HG02973 (cell line): ENCODE results near the gene MRTO4.
"Not testable (repeated sequence)": the region's sequence is repeated elsewhere in the genome, so short reads cannot be mapped to it uniquely, and the experiment has no call there.

ENCODE experiments used
- ATAC-seq: cut with Tn5 transposase; IDR thresholded peaks from one replicate; pipeline ENCODE4 v1.9.1; 2021; ENCODE audit warnings: moderate library complexity; ENCODE audit not compliant: unreplicated experiment

MRTO4 gene

DNA sequence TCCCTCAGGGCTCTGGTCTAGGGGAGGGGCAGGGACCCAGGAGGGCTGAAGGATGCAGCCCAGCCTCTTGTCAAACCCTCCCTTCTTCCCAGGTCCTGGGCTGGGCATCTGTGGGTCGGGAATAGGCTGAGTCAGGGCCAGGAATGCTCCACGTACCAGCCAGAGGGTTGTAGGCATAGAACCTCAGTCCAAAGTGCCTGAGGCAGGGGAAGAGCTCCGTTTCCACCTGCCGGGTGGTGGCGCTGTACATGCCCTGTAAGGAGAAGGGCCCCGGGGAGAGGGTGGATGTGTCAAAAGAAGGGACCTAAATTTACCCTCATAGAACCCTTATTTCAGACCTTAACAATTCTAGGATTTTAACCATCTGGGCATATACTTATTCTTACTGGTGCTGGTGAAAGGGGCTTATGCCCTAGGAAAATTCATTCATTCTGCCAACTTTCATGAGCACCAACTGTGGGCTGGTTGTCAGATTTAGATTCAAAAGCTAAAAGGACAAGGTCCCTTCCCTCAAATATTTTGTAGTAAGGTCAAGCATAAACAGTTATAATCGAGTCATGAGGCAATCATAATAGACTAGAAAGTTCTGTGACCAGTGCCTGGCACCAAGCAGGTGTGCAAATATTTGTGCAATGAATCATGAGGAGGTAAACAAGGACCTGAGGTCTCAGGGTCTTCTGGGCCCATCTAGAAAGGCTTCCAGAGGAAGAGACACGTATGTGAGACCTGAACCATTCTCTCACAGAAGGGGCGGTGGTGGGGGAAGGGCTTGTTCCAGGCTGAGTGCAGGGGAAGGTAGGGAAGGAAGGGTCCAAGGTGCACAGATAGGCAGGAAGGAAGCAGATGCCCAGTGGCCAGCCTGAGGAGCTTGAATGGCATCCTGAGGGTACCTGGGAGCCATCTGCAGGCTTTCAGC lies 18.1 kb downstream of the MRTO4 start:
- ATAC-seq, result not testable (repeated sequence)

DNA sequence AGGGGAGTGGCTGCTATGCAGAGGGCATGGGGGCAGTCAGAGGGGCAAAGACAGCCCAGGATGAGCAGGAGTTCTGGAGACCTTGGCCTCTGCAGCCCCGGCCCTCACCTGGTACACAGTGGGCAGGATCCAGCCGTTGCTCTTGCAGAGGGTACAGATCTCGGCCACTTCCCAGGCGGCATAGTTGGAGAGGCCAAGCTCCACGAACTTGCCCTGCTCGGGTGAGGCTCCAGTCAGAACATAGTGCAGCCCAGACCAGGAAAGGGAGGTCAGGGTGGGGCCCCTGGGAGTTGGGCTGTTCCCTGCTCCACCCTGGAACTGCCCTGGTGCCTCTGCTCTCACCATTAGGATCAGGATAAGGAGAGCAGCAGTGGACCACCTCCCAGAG lies 18.7 kb downstream of the MRTO4 start:
- not testable (repeated sequence) for ATAC-seq

DNA sequence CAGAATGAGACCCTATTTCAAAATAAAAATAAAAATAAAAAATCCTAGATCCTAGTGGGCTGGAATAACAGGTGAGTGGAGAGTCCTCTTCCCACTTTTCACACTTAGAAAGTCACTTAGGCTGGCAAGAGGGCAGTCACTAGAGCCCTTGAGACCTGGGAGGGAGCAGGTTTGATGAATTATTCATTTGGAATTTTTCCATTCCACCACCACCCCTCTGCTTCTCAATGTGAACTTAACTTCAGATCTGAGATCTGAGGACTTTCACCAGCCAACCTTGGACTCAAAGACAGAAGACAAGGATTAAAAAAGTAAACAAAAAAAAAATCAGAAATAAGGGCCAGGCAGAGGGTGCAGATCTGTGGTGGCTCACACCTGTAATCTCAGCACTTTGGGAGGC lies 20.5 kb downstream of the MRTO4 start:
- no peak for ATAC-seq

DNA sequence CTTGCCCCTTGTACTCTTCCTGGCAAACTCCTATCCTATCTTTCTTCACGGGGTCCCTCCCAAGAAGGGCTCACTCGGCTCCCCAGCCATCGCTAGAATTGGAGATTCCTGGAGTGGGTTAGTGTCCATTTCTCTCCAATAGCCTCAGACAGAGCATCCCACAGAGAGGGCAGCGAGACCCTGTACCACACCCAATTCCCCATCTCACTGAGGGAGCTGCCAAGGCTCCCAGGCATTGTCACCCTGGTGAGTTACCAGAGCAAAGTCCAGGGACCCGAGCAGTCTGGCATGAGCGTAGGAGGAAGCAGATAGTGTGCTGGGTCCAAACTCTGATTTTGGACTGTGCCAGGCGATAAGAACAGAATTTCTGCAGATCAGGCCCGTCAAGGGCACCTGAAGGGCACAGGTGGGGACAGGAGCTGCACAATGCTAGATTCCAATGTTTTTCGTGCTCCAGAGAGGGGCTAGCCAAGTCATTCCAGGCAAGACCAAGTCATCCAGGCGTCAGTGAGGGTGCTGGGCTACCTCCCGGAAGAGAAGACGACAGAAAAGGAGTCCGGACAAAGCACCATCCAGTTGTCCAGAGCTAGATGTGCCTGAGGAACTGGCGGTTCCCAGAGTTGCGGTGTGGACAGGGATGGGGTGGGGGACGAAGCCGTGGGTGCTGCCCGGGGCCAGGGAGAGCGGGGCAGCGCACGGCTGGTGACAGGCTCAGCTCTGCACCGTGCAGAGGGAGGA lies 21.7 kb downstream of the MRTO4 start:
- ATAC-seq, result no peak

DNA sequence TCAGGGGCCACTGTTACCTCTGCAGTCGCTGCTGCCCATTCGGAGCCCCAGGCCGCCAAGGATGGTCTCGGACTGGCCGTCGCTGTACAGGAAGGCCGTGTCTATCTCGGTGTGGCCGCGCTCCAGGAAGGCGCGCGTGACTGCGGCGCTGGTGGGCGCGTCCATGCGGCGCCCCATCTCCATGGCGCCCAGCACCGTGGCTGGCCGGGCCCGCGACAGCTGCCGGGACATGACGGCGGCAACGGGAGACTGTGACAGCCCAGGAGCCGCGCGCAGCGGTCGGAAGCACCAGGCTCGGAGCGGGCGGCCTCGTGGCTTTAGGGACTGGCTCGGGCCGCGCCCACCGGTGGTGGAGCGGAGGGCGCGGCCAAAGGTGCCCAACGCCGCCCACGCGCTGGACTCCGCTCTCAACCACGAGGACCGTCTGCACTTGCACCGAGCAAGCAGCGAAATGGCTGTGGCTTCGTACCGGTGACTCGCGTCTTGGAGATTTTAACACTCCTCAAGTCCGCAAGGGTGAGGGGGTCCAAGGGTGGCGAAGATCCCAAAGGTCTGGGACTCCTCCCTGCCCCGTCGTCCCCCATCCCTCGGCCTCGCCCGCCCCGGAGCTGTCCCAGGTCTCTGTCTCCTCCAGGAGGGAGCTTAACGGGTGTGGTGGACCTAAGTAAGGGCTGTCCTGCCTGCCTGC lies 22.4 kb downstream of the MRTO4 start:
- ATAC-seq, result not testable (repeated sequence)

DNA sequence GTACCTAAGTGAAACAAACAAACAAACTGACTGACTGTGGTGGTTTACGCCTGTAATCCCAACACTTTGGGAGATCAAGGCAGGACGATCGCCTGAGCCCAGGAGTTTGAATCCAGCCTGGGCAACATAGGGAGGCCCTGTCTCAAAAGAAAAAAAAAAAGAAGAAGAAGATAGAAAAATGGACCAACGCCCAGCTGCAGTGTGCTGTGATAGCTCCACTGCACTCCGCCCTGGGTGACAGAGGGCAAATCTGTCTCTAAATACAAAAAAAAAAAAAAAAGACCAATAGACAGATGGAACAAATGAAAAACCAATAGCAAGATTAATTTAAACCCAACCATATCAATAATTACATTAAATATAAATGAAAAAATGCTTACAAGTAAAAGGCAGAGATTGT lies 23.0 kb downstream of the MRTO4 start:
- ATAC-seq, result no peak

DNA sequence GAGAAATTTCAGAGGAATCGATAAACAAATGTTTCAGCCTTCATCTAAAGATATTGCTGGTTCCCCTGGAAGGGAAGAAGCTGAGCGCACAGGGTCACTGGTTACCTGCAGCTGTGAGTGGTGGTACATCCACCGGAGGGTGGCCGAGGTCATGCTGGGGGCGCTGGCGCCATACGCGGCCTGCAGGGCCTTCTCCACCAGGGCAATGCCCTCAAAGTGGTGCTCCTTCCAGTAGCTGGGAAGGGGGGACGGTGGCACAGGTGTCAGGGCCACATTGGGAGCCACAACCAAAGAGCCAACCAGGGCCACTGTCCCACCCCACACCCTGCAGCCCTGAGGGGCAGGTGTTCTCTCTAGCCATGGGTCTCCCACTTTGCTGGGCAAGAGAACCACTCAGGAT lies 32.3 kb downstream of the MRTO4 start:
- ATAC-seq, result no peak

DNA sequence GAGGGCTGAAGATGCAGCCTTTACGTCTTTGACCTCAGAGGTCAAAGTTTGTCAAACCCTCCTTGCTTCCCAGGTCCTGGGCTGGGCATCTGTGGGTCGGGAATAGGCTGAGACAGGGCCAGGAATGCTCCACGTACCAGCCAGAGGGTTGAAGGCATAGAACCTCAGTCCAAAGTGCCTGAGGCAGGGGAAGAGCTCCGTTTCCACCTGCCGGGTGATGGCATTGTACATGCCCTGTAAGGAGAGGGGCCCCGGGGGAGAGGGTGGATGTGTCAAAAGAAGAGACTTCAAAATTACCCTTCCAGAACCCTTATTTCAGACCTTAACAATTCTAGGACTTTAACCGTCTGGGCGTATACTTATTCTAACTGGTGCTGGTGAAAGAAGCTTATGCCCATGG lies 33.3 kb downstream of the MRTO4 start:
- no peak for ATAC-seq

DNA sequence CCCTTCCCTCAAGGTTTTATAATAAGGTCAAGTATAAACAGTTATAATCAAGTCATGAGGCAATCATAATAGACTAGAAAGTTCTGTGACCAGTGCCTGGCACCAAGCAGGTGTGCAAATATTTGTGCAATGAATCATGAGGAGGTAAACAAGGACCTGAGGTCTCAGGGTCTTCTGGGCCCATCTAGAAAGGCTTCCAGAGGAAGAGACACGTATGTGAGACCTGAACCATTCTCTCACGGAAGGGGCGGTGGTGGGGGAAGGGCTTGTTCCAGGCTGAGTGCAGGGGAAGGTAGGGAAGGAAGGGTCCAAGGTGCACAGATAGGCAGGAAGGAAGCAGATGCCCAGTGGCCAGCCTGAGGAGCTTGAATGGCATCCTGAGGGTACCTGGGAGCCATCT lies 33.8 kb downstream of the MRTO4 start:
- not testable (repeated sequence) for ATAC-seq

DNA sequence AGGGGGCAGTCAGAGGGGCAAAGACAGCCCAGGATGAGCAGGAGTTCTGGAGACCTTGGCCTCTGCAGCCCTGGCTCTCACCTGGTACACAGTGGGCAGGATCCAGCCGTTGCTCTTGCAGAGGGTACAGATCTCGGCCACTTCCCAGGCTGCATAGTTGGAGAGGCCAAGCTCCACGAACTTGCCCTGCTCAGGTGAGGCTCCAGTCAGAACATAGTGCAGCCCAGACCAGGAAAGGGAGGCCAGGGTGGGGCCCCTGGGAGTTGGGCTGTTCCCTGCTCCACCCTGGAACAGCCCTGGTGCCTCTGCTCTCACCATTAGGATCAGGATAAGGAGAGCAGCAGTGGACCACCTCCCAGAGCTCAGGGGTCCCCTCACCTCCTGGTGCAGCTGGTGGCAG lies 34.2 kb downstream of the MRTO4 start:
- ATAC-seq, result not testable (repeated sequence)

DNA sequence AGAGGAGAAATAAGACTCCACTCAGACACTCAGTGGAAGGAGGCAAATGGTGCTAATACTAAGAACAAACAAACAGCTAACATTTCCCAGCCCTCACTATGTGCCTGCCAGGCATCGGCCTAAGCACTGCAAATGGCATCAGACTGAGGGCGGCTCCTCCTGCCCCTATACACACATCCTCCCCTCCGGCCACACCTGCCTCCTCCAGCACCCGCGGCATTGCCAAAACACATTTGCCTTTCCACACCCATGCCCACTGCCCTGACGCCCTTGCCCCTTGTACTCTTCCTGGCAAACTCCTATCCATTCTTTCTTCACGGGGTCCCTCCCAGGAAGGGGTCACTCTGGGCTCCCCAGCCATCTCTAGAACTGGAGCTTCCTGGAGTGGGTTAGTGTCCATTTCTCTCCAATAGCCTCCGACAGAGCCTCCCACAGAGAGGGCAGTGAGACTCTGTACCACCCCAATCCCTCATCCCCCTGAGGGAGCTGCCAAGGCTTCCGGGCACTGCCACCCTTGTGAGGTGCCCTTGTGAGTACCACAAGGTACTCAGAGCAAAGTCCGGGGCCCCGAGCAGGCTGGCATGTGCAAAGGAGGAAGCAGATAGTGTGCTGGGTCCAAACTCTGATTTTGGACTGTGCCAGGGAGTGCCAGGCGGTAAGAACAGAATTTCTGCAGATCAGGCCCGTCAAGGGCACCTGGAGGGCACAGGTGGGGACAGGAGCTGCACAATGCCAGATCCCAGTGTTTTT lies 36.0 kb downstream of the MRTO4 start:
- no peak for ATAC-seq

DNA sequence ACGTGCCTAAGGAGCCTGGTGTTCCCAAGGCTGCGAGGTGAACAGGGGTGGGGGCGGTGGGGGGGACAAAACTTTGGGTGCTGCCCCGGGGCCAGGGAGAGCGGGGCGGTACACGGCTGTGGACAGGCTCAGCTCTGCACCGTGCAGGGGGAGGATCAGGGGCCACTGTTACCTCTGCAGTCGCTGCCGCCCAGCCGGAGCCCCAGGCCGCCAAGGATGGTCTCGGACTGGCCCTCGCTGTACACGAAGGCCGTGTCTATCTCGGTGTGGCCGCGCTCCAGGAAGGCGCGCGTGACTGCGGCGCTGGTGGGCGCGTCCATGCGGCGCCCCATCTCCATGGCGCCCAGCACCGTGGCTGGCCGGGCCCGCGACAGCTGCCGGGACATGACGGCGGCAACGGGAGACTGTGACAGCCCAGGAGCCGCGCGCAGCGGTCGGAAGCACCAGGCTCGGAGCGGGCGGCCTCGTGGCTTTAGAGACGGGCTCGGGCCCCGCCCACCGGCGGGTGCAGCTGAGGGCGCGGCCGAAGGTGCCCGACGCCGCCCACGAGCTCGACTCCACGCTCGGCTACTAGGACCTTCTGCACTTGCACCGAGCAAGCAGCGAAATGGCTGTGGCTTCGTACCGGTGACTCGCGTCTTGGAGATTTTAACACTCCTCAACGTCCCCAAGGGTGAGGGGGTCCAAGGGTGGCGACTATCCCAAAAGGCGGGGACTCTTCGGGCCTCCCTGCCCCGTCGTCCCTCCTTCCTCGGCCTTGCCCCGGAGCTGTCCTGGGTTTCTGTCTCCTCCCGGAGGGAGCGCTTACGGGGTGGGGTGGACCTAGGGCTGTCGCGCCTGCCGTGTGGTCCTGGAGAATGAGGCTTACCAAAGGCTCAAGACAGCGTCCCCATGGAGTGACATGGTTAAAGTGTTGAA lies 37.0 kb downstream of the MRTO4 start, which contains the start of gene AKR7A3:
AKR7A3 (minus strand) TSS at position 447 of the 918 bp plus-strand sequence; CDS start at position 386, 61 bp downstream.
- ATAC-seq, result not testable (repeated sequence)

DNA sequence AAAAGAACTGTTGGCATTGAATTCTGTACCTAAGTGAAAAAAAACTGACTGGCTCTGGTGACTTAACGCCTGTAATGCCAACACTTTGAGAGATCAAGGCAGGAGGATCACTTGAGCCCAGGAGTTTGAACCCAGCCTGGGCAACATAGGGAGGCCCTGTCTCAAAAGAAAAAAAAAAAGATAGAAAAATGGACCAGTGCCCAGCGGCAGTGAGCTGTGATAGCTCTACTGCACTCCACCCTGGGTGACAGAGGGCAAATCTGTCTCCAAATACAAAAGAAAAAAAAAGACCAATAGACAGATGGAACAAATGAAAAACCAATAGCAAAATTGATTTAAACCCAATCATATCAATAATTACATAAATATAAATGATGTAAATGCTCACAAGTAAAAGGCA lies 37.6 kb downstream of the MRTO4 start:
- no peak for ATAC-seq

DNA sequence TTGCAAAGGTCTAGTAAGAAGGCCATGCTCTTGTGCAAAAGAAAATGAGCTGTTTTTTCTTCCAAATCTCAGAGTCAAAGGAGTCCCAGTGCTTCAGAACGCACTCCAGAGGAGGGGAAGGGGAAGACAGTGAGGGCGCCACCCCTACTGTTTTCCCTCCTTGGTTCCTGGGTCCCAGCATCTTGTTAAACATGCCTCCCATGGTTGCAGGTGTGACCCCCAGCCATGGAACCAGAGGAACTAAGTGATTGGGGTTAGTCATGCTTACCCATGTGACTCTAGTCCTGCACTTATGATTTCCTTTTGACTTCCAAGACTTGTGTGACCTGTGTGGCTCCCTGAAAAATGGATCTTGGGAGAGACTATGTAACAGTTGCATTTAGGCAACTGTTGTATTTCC lies 43.0 kb downstream of the MRTO4 start:
- no peak for ATAC-seq

DNA sequence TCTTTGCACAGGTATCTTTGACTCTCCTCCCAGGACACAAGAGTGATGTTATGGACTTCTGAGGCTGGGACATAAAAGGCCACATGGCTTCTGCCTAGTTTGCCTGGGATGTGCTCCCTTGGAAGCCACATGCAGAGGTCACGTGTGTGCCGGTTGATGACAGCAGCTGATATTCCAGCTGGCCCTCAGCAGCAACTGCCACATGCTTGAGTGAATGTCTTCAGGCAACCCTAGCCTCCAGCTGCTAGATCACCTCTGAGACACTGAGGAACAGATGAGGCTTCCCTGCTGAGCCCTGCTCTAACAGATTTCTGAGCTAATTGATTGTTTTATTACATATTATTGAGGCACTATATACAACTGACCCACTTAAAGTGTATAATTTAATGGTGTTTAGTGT lies 48.6 kb downstream of the MRTO4 start:
- ATAC-seq, result no peak

DNA sequence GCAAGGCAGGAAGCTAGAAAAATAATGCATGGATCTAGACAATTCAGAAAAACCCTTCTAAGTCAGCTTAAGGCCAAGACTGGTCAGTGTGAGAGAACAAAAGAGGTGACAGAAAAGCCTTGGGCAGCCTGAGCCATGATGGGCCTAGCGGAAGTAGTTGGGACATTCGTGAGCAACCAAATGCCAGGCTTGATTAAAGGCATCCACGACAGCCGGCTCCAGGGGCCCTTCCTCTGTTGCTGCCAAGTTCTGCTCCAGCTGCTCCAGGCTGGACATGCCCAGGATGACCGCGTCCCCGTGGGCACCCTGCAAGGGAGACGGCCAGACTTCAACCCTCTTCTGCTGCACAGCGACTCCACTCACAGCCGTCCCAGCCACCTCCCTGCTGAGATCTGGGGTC lies 52.5 kb downstream of the MRTO4 start:
- not testable (repeated sequence) for ATAC-seq

DNA sequence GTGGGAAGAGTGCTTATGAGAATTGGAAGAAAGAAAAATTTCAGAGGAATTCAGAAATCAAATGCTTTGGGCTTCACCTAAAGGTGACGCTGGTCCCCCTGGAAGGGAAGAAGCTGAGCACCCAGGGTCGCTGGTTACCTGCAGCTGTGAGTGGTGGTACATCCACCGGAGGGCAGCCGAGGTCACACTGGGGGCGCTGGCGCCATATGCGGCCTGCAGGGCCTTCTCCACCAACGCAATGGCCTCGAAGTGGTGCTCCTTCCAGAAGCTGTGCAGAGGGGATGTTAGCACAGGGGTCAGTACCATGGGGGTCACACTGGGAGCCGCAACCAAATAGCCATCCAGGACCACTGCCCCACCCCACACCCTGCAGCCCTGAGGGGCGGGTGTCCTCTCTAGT lies 54.3 kb downstream of the MRTO4 start:
- ATAC-seq, result no peak

DNA sequence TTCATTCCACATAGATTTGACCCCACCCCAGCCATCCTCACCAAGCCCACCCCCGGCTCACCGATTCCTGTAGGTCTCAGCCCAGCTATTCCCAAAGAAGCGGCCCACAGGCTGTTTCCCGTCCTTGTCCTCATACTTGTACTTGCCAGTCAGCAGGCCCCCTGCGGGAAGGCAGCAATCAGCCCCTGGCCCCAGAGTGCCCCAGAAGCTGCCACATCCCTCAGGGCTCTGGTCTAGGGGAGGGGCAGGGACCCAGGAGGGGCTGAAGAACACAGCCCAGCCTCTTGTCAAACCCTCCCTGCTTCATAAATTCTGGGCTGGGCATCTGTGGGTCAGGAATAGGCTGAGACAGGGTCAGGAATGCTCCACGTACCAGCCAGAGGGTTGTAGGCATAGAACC lies 55.3 kb downstream of the MRTO4 start:
- no peak for ATAC-seq

DNA sequence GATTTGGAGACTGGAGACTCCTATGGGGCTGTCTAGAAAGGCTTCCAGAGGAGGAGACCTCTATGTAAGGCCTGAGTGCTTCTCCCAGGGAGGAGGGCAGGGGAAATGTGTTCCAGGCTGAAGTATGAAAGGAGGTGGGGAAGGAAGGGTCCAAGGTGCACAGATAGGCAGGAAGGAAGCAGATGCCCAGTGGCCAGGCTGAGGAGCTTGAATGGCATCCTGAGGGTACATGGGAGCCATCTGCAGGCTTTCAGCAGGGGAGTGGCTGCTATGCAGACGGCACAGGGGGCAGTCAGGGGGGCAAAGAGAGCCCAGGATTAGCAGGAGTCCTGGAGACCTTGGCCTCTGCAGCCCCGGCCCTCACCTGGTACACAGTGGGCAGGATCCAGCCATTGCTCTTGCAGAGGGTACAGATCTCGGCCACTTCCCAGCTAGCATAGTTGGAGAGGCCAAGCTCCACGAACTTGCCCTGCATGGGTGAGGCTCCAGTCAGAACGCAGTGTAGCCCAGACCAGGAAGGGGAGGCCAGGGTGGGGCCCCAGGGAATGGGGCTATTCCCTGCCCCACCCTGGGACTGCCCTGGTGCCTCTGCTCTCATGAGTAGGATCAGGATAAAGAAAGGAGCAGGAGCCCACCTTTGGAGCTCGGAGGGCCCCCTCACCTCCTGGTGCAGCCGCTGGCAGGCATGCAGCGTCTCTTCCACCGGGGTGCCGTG lies 56.3 kb downstream of the MRTO4 start:
- no peak for ATAC-seq
